HG03280 (cell line): ENCODE results near the gene SATB1.

Experiments used
- ATAC-seq: cut with Tn5 transposase; IDR thresholded peaks from one replicate; pipeline ENCODE4 v1.9.1; 2021; ENCODE audit warnings: mild to moderate bottlenecking, moderate library complexity; ENCODE audit not compliant: unreplicated experiment

Gene SATB1

GRCh38 chr3:18402239-18402799, 22.8 kb downstream of the SATB1 start:
- ATAC-seq, result no peak

GRCh38 chr3:18401300-18401961, 23.7 kb downstream of the SATB1 start:
- ATAC-seq, result no peak

GRCh38 chr3:18398448-18398847, 26.7 kb downstream of the SATB1 start:
- no peak for ATAC-seq

GRCh38 chr3:18396428-18396827, 28.7 kb downstream of the SATB1 start:
- no peak for ATAC-seq

- ATAC-seq, result no peak
Observed at GRCh38 chr3:18394384-18394995, 30.6 kb downstream of the SATB1 start.

- no peak for ATAC-seq
Observed at GRCh38 chr3:18393906-18394305, 31.2 kb downstream of the SATB1 start.

DNA sequence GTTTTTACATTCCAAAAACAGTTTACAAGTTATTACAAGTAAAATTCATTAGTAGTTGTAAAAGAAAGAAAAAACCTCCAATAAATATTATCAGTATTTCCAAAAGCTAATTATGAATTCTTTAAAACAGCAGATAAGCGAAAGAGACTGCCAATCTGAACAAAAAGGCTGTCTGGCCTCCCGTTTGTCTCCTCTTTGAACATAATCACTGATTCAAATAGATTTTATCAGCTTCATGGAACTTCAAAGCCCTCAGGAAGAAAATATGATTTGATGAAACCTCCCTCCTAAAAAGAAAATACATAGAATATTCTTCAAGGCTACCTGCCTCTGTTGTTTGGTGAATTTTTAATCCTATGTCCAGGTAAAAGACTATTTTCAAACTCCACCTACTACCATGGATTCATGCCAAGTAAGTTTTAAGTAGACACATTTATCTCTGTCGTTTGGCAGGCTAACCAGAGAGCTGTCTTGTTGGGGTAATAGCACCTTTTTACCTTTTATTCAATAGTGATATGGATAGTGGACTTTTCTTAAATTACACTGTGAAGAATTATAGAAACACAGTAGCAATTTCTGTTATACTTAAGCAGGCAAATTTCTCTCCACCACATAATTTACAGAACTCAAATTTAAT, 35.0 kb downstream of the SATB1 start:
- no peak for ATAC-seq

DNA sequence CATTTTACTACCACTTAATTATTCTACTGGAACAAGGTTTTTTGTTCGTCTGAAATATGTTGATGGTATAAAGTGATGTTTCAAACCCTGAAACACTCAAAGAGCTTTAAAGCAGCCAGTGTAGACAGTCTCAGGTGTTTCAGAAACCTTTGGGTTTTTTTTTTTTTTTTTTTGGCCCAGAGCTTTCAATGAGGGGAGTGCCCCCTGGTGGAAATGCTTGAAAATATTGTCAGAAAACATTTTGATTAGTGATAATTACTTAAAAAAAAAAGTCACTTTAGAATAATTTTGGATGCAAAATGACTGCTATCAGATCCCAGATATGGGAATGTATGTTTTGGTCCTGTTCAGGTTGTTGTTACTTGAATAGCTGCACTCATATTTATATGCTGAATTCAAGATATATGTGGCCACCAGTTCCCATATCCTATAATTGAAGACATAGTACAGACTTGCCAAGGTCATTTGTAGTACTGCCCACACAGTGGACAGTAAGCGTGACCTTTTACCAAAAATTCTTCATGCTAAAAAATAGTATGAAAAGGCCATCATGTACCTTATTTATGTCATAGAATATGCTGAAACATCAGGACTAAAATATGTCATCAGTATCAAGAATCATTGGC, 35.9 kb downstream of the SATB1 start:
- ATAC-seq, result no peak

DNA sequence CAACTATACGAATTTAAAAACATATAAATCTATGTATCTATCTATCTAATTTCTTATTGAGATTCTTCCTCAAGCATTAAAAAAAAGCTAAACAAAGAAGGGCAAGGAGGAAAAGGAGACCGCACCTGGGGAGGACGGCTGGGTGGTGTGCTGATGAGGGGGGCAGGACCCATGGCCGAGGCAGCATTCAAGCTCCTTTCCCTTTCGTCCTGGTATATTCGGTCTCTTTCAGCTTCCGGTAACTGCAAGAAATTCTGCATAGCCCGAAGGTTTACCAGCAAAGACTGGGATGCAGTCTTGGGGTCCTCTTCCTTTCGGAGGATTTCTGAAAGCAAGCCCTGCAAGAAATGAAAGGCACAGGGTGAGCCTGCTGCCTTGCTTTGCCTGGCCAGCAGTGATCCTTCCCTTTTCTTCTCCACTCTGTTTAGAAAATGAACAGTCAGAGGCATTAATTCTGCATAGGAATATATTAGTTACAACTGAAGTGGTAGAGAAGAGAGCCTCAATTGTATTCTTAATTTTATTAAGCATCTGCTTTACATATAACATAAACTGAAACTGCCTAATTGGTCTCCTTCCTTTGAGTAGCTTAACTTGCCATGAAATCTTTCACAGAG, 38.8 kb downstream of the SATB1 start:
- ATAC-seq, result no peak

GRCh38 chr3:18385706-18386105, 39.4 kb downstream of the SATB1 start:
- ATAC-seq, result no peak

DNA sequence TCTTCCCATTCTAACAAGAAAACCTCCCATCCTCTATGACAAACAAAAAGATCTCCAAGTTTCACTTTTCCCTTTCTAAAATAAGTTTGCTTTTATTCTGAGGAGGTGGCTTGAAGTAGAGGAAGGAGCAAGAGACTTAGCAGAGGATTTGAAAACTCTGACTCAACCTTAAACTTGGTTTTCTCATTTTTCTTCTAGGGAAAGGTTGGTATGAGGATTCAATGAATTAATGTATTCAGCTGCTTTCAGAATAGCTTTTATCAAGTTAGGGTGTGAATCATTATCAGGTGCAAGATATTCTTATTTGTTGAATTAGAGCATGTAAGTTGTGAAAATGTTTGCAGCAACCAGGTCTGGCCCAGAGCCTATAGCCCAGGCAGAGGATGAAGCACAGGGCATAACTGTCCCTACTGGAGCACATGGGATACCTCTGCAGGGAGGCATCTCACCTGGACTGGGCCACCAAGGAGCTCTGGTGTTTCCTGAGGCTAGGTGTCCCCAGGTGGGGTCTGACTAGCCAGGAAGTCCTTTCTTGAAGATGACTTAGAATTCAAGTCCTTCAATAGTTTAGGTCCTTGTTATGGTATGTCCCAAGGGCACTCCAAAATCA, 42.3 kb downstream of the SATB1 start:
- no peak for ATAC-seq

GRCh38 chr3:18379647-18380046, 45.5 kb downstream of the SATB1 start:
- ATAC-seq, result no peak

GRCh38 chr3:18378218-18378617, 46.9 kb downstream of the SATB1 start:
- ATAC-seq, result no peak

DNA sequence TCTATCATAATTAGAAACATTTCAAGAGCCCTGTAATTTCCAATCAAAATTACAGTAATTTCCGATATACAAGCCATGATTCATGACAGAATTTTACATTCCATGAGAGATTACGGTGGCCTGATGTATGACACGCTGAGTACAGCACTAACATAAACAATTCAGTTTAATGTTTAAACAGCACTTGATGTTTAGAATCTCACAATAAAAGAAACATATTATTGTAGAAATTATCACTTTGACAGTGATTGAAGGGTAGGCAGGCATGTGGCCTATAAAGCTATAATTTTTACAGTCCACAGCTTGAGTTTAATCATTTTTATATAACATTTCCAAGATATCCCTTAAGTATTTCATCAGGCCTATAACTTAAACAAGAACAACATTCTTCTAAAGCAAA, 48.5 kb downstream of the SATB1 start:
- ATAC-seq, result no peak

- ATAC-seq, result no peak
Observed at GRCh38 chr3:18372786-18373405, 52.2 kb downstream of the SATB1 start.

DNA sequence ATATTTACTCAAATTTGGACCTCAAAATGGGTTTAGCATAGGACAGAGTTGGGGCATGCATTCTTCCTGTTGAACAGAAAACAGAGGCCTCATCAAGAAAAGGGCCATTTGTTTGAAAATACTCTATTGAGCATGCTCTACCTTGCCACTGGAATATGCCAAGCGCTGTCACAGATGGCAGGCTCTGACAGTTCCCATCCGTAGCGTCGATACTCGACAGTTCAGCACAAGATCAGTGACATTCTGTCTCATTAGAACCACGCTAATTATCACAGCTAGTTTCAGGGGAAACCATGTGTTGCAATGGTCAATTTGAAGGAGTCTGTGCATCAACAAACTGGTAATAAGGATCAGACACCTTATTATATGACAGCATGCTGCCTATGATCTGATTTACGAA, 54.5 kb downstream of the SATB1 start:
- ATAC-seq, result no peak

GRCh38 chr3:18369551-18370185, 55.5 kb downstream of the SATB1 start:
- no peak for ATAC-seq

- no peak for ATAC-seq
Observed at GRCh38 chr3:18366258-18366657, 58.9 kb downstream of the SATB1 start.

- no peak for ATAC-seq
Observed at GRCh38 chr3:18363338-18363737, 61.8 kb downstream of the SATB1 start.

GRCh38 chr3:18357747-18358146, 67.4 kb downstream of the SATB1 start:
- ATAC-seq, result no peak
